IPS-18c (cell line): ENCODE data around the gene CRABP1.
"Not testable (repeated sequence)": the region's sequence is repeated elsewhere in the genome, so short reads cannot be mapped to it uniquely, and the experiment has no call there.

Source experiments
- H3K4me3 ChIP-seq: 2 replicates; pipeline ENCODE4 v1.7.0; 2013; ENCODE audit warnings: low read depth, mild to moderate bottlenecking, low read length, moderate library complexity; ENCODE audit not compliant: insufficient read depth
- H3K9me3 ChIP-seq: one replicate; pipeline ENCODE4 v1.6.1; 2013; ENCODE audit warnings: mild to moderate bottlenecking, low read length, moderate library complexity; ENCODE audit not compliant: control insufficient read depth, insufficient read depth

Gene CRABP1

DNA sequence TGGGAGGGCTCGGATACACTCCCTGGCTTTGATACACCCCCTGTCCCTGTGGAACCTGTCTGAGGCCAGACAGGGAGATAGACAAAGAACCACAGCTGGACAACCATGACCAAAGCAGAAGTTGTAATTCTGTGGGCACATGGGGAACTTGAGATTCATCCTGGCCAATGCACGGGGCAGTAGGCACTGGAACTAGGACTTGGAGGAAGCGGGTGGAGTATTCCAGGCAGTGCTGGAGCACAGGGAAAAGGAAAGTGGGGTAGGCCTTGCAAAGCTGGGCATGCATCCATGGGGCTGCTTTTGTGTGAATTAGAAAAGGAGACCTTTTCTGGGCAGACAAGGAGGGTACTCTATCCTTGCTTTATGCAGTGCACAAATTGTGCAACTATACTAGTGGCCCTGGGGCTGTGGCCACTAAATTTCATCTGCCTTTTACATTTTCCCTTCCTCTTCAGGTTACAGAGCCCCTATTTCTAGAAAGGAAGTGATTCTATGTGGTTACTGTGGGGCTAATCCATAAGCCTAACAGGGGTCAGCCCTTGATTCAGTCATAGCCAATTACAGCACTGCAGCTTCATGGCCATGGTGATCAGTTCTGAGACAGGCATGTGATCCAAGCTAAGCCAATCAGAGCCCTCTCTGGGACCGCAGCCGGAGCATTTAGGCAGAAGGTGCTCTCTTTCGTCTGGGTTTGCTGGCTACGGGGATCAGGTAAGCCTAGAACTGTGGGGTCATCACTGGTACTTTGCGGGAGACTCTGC is 21.0 kb downstream of the CRABP1 start:
- no peaks in the 10 kb centered on the region for H3K9me3 ChIP-seq
- H3K4me3 ChIP-seq: no peak overlapping the region

DNA sequence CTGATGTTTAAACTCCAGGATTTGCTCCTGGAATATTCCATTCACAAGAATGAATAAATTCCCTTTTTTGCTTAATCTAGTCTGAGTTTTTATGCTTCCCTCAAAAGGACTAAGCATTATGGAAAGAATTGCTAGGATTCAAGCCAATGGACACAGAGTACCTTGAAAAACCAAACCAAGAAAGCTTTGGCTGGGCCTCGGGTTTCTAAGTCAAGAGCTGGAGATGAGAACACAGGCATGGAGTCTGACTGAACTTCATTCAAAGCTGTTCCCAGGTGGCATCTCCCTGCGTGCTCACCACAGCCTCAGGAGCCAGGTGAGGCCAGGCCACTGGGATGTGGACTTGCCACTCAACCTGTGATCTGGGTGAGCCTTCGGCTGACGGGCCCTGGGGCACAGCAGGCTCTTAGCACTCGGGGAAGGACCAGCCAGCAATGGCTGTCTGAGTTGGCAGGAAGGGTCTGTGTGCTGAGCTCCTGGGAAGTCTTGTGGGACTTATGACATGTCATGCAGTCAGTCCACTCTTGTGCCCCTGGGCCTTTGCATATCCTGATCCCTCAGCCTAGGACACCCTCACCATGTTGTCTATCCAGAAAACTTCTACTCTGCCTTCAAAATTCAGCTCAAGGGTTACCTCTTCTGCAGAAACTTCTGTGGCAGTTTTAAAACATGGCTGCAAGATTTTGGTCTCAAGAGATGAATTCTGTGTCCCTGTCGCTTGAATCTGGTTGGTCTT is 21.8 kb downstream of the CRABP1 start:
- Histone ChIP-seq H3K9me3 (no peaks in the 10 kb centered on the region), H3K4me3 (no peak overlapping the region)

DNA sequence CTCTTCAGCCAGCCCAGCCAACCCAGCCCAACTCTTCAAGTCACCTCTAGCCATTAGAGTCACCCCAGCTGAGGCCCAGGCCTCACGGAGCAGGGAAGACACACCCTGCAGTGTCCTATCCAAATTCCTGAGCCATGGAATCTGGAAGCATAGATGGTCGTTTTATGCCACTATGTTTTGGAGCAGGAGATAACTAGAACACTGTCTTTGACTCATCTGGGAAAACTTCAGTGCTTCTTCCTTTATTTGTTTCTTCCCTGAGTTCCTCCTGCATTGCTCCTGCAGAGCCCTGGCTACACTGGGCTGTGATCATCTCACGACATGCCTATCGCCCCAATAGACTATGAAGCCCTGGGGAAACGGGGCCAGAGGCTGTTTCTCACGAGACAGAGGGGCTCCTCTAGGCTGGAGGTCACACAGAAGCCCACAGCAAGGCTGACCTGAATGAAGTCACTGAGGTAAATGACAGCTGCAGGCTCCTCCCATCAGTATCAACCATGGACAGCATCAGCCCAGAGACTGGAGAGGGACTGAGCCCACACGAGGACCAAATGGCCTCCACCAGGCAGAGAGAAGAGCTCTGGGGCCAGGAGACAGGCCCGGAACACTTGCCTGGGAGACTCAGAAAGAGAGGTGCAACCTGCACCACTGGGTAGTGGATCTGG is 22.7 kb downstream of the CRABP1 start:
- H3K9me3 ChIP-seq: no peaks in the 10 kb centered on the region
- H3K4me3 ChIP-seq: no peak overlapping the region

DNA sequence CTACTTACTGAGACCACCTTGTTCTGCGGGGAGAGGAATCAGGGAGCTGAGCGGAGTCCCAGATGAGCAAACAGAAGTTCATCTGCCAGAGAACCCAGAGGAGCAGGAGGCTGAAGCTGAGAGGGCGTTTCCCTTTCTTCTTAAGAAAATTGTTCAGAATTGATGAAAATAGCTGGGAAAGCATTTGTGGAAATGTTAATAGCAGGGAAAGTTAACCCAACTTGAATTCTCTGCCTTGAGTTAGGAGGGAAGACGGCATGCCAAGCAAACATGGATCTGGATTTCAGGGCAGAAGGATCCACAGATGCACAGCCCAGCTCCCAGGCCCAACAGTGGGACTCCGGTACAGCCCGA is 23.2 kb downstream of the CRABP1 start:
- Histone ChIP-seq H3K9me3 (no peaks in the 10 kb centered on the region), H3K4me3 (no peak overlapping the region)

DNA sequence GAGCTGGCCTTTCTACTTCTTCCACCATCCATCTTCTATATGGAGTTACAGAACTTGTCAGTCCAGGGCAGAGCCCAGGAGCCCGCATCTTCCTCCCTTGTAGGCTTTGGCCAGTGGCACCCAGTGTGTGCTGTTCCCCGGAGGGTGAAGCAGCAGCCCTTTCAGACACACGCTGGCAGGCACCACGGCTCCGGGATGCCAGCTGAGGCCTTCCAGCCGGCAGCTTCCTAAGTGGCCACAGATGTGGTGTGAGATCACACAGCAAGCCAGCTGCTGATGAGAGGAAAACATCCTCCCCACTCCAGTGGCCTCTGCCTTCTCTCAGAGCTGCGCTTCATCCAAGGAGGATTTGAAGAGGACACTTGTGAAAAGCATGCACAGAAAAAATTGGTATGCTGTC is 24.1 kb downstream of the CRABP1 start:
- Histone ChIP-seq H3K9me3 (no peaks in the 10 kb centered on the region), H3K4me3 (no peak overlapping the region)

DNA sequence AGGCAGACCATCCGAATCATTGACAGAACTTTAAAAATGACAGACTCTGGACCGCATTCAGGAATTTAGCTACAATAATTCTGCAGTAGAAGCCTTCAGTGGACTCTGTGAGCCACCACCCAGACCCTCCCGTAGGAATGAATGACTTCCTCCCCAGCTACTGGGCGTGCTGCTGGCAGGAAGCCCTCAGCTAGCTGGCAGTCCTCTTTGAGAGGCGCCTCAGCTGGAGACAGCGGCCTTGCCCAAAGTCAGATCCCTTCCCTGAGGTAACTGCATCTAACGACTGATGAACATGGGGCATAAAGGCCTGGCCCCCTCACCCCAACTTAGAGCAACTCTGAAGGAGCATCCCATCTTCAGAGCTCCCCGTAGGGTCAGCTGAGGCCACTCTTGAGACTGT is 25.8 kb downstream of the CRABP1 start:
- Histone ChIP-seq H3K4me3 (no peak overlapping the region), H3K9me3 (no peaks in the 10 kb centered on the region)

DNA sequence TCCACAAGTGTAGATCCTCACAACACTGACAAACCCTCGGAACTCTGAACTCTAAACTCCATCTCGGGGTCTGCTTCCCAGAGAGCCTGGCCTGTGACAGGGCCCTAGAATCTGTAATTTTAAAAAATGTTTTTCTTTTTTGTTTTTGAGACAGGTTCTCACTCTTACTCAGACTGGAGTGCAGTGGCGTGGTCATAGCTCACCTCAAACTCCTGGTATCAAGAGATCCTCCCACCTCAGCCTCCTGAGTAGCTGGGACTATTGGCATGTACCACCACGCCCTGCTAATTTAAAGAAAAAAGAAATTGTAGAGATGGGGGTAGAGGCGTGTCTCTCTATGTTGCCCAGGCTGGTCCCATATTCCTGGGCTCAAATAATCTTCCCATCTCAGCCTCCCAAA is 26.2 kb downstream of the CRABP1 start:
- Histone ChIP-seq H3K4me3 (no peak overlapping the region), H3K9me3 (no peaks in the 10 kb centered on the region)

DNA sequence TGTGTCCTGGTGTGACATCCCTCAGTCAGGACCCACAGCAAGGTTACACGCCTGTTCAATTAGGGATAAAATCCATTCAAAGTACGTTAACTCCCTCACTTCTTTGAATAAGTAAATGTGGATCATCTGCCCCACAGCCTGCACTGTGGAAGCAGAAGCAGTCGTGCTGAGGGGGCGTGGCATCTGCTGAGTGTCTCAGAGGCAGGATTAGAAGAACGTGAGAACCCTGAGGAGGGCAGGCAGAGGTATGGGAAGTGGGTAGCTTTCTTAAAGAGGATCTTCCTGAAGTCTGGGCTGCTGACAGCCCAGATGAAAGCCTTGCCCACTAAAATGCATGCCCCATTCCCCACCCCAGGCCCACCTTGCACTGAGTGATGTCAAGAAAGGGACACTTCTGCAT is 28.5 kb downstream of the CRABP1 start:
- Histone ChIP-seq H3K4me3 (no peak overlapping the region), H3K9me3 (no peaks in the 10 kb centered on the region)

DNA sequence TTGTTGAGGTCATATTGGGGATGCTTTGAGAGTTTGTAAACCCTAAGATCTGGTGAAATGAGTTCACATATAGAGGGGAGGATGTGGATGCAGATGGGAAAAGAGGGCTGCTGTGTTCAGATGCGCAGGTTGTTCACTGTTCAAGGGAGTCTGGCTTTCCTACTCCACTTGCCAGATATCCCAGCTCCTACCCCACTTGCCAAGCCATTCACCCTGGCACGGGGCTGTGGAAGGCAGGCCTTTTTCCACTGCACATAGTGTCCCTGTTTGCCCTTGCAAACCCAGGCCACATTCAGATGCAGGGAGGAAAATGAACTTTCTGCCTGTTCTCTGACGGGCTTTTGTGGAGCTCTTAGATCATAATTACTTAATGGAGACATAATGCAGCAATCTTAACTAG is 29.0 kb downstream of the CRABP1 start:
- Histone ChIP-seq H3K9me3 (no peaks in the 10 kb centered on the region), H3K4me3 (no peak overlapping the region)

DNA sequence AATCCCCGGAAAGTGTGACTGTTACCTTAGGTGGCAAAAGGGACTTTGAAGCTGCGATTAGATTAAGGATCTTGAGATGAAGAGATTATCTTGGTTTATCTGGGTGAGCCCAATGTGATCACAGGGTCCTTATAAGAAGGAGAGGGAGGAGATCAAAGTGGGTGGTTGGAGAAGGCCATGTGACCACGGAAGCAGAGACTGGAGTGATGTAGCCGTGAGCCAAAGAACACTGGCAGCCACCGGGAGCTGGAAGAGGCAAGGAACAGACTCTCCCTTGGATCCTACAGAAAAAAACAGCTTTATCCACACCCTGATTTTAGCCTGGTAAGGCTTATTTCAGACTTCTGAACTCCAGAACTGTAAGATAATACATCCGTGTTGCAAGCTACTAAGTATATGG is 29.9 kb downstream of the CRABP1 start:
- Histone ChIP-seq H3K9me3 (no peaks in the 10 kb centered on the region), H3K4me3 (no peak overlapping the region)

DNA sequence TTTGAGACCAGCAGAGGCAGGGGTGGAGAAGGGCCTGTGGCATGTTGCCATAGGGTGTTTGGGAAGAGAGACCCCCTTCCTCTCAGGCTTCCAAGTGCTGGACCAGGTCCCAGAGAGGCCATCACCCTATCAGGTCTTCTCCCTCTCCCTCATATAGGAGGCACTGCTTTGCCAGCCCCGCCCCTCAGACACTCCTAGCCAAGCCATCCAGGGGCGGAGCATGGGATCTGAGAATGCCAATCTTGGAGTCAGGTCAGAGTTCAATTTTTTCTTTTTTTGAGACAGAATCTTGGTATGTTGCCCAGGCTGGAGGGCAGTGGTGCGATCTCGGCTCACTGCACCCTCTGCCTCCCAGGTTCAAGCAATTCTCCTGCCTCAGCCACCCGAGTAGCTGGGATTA is 32.7 kb downstream of the CRABP1 start:
- Histone ChIP-seq H3K4me3 (no peak overlapping the region), H3K9me3 (no peaks in the 10 kb centered on the region)

DNA sequence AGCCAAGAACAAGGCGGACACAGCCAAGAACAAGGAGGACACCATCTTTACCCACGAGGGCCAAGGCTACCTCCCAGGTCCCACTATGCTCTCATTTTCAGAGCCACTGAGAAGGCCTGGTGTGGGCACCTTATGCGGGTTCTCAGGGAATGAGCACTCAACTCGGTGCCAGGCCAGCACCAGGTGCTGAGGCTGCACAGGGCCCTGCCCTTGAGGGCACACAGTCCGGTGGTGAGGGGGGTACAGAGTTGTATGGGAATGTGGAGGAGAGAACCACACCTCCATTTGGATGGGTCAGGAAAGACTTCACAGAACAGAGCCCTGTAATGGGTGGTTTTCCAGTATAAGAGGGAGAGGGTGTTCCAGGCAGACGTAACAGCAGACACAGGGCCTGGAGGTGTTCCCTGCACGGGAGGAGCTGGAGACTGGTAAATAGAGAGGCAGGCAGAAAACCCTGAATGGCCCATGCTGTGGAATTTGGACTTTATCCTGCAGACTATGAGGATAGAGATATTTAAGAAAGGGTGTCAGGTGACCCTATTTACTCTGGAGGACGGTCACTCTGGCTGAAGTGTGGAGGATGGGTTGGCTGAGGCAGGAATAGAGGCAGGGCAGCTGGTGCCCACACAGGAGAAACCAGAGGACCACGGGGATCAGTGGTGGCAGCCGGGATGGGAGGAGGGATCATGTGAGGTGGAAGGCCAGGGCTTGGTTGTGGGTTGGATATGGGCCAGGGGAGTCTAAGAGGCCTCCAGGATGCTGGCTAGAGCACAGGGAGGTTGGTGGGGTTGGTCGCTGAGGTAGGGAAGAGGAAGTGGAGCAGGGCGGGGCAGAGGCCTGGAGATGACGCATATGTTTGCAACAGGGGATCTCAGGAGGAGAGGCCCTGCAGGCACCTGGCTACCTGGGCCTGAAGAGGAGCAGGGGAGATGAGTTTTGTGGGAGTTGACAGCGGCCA is 34.6 kb downstream of the CRABP1 start:
- no peak overlapping the region for H3K4me3 ChIP-seq

DNA sequence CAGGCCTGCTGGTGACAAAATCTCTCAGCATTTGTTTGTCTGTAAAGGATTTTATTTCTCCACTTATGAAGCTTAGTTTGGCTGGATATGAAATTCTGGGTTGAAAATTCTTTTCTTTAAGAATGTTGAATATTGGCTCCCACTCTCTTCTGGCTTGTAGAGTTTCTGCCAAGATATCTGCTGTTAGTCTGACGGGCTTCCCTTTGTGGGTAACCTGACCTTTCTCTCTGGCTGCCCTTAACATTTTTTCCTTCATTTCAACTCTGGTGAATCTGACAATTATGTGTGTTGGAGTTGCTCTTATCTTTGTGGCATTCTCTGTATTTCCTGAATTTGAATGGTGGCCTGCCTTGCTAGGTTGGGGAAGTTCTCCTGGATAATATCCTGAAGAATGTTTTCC is 40.0 kb downstream of the CRABP1 start:
- H3K4me3 ChIP-seq: not testable (repeated sequence)

More for the DNA sequence above, 34.6 kb downstream of the CRABP1 start:
- H3K9me3 ChIP-seq: no peaks in the 10 kb centered on the region

DNA sequence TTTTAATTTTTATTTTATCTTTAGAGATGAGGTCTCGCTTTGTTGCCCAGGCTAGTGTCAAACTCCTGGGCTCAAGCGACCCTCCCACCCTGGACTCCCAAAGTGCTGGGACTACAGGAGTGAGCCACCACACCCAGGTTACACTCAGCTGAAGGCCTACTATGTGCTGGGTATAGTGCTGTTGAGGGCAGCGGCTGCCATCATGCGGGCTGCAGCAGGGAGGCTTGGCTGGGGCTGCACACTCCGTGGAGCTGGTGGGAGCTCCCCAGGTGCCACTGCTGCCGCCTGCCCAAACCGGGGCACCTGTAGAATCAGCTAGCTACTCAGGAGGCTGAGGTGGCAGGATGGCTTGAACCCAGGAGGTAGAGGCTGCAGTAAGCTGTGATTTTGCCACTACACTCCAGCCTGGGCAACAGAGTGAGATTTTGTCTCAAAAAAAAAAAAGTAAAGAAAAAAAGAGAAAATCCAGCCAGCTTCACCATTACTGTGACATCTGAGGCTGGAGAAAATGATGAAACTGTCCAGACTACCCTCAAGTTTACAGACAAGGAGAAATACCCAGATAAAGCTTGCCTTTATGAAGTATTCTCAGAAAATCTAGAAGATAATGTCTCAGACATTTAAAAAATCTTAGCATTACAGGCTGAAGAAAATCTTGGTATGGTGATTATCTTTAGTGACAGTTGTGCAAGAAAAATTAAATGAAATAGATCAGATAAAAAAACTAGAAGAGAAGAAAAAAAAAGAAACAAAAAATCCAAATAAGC is 42.1 kb downstream of the CRABP1 start:
- Histone ChIP-seq H3K4me3 (no peak overlapping the region), H3K9me3 (no peaks in the 10 kb centered on the region)

More for the DNA sequence above, 40.0 kb downstream of the CRABP1 start:
- H3K9me3 ChIP-seq: not testable (repeated sequence)

DNA sequence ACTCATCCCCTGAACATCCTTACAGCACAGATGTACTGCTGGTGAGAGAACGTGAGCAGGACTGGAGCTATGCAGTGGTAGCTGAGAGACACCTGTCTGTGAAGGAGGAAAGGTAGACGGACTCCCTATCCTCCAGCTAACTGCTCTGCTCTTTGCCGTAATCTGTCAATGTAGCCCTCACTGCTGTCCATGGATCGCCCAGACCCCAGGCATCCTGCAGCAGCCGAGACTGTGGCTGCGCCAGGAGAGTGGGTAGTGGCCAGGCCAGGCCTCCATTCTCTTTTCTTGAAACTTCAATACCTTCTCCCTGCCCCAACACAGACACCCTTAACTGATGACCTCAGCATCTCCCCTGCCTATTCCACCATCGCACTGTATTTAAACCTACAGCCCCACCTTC is 44.5 kb downstream of the CRABP1 start:
- Histone ChIP-seq H3K9me3 (no peaks in the 10 kb centered on the region), H3K4me3 (no peak overlapping the region)

DNA sequence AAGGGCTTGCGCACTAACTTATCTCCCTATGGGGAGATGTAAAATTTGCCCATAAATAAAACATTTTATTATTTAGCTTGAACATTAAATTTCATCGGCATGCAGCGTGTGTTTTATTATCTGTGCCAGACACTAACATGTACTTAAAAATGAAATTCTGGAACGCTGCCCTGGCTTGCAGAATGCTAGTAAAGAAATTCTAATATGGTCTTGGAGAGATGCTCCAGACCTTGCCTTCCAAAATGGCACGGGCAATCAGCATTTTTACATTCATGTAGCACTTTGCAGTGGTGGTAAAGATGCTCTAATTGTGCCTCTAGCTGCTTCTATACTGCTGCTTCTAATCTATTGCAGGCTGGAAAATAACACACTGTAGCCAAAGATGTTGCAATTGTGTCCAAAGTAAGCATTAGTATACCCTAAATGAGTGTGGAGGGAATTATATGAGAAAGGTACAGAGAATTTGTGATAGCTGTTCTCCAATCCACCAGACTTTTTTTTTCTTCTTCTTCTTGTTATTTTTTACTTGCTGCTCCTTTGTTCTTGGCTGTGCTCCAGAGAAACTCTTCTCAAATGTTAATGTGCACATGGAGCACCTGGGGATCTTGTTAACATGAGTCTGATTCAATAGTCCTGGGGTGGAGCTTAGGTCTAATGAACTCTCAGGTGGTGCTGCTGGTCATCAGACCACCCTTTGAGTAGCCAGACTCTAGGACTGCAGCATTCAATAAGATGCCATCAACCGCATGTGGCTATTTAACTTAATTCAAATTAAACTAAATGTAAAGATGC is 47.3 kb downstream of the CRABP1 start:
- Histone ChIP-seq H3K4me3 (no peak overlapping the region; the same call in 1 of the 2 replicates), H3K9me3 (no peaks in the 10 kb centered on the region)
